GM18520 (cell line): ENCODE measurements around the gene DIPK2A.

Experiments used
- ATAC-seq: cut with Tn5 transposase; IDR thresholded peaks from one replicate; pipeline ENCODE4 v1.9.1; 2021; ENCODE audit not compliant: unreplicated experiment

The DIPK2A gene

GRCh38 chr3:143973259-143974021, 1.8 kb downstream of the DIPK2A start:
- ATAC-seq, result peak; percentile 19

GRCh38 chr3:143974271-143975238, 2.9 kb downstream of the DIPK2A start:
- ATAC-seq, result no peak

- ATAC-seq, result no peak
These were observed 4.0 kb downstream of the DIPK2A start for GRCh38 chr3:143975554-143976152.

GRCh38 chr3:143977341-143978262, 6.0 kb downstream of the DIPK2A start:
- peak; percentile 29 for ATAC-seq

- ATAC-seq, result no peak
These were observed 6.6 kb downstream of the DIPK2A start for GRCh38 chr3:143978263-143978631.

GRCh38 chr3:143979041-143979440, 7.4 kb downstream of the DIPK2A start:
- no peak for ATAC-seq

- no peak for ATAC-seq
These were observed 8.2 kb downstream of the DIPK2A start for GRCh38 chr3:143979813-143980212.

- ATAC-seq, result no peak
These were observed 16.7 kb downstream of the DIPK2A start for GRCh38 chr3:143988306-143988705.

- no peak for ATAC-seq
These were observed 17.8 kb downstream of the DIPK2A start for GRCh38 chr3:143989461-143989860.

GRCh38 chr3:143991713-143992112, 20.1 kb downstream of the DIPK2A start:
- ATAC-seq, result no peak

GRCh38 chr3:143998266-143998665, 26.6 kb downstream of the DIPK2A start:
- peak; percentile 46 for ATAC-seq

- ATAC-seq, result no peak
These were observed 31.4 kb downstream of the DIPK2A start for GRCh38 chr3:144003051-144003450.

GRCh38 chr3:144010371-144010770, 38.7 kb downstream of the DIPK2A start:
- ATAC-seq, result no peak

- ATAC-seq, result no peak
These were observed 39.7 kb downstream of the DIPK2A start for GRCh38 chr3:144011251-144011799.

- no peak for ATAC-seq
These were observed 43.5 kb downstream of the DIPK2A start for GRCh38 chr3:144015133-144015532.

- no peak for ATAC-seq
These were observed 47.2 kb downstream of the DIPK2A start for GRCh38 chr3:144018776-144019175.
